ENCODE results near the gene CHD9.

CHD9 gene

DNA sequence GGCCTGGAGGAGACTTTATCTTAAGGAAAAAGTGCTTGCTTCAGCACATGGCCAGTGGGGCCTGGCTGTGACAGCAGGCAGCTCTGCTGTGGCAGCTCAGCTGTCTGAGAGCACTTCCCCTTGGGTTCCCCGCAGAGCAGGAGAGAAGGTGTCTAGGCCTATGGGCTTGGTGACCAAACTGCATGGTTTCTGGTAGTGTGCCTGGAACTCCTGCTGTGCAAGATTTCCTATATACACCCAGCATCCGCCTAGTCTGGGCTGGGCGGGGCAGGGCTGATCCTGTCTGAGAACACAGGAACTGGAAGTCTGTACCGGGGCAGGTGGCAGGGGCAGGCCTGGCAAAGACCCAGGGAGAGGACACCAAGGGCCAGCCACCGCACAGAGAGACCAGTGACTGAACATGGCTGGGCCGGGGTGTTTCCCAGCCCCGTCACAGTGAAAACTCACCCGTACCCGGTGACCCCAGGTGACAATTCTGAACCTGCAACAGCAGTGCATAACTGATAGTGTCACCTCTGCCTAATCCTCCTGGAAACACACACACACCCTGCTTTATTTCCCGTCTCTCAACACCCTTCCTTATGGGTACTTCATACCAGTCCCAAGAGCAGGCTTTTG is 39.3 kb downstream of the CHD9 start:
- no peak overlapping the region for H3K4me3 ChIP-seq (ENCODE audit: low read depth, low read length)
- no peak for TF ChIP-seq CTCF (IDR thresholded peaks at IDR 0.05; ENCODE audit: insufficient read depth, low read length, missing control alignments)
- DNase-seq (ENCODE audit: low read depth, low spot score), result no peak
- CTCF ChIA-PET, result interaction anchor here (1.0 to 1.2 kb wide), 2 partner anchors 14 to 114 kb away, joined by 3 read pairs; no protein-coding TSS in a partner anchor
- POLR2A ChIA-PET, result no interaction called here

DNA sequence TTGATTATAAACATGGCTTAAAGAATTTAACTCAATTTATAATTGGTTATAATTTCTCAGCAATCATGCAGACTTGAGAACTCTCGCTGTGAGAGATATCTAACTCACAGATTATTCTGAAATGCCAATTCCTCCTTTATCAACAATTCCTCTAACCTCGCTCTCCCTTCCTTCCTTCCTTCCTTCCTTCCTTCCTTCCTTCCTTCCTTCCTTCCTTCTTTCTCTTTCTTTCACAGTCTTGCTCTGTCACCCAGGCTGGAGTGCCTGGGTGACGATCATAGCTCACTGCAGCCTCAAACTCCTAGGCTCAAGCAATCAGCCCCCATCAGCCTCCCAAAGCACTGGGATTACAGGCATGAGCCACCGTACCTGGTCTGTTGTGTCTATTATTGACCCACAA is 42.4 kb downstream of the CHD9 start:
- POLR2A ChIA-PET, result no interaction called here

GRCh38 chr16:53098526-53099317 is 43.9 kb downstream of the CHD9 start:
- CTCF ChIA-PET, result interaction anchor here (0.9 to 1.5 kb wide), 3 partner anchors 13 to 31 kb away, joined by 3 to 4 read pairs (median 4); no protein-coding TSS in a partner anchor
- TF ChIP-seq CTCF (IDR thresholded peaks at IDR 0.05; ENCODE audit: insufficient read depth, low read length, missing control alignments), result no peak
- H3K4me3 ChIP-seq (ENCODE audit: low read depth, low read length), result peak overlapping the region; percentile 47
- no peak for DNase-seq (ENCODE audit: low read depth, low spot score)
- POLR2A ChIA-PET, result interaction anchor here (0.7 to 2.6 kb wide), 6 partner anchors 8 to 46 kb away, joined by 3 to 20 read pairs (median 6); partner anchors contain the start of genes CHD9 and CHD9NB

More for the DNA sequence above, 42.4 kb downstream of the CHD9 start:
- no peak overlapping the region for H3K4me3 ChIP-seq (ENCODE audit: low read depth, low read length)
- CTCF ChIA-PET, result interaction anchor here (1.5 kb wide), 1 partner anchor 63 kb away, joined by 4 read pairs; no protein-coding TSS in a partner anchor
- no peak for DNase-seq (ENCODE audit: low read depth, low spot score)
- TF ChIP-seq CTCF (IDR thresholded peaks at IDR 0.05; ENCODE audit: insufficient read depth, low read length, missing control alignments), result no peak

GRCh38 chr16:53099318-53100130 is 44.7 kb downstream of the CHD9 start:
- ChIA-PET CTCF (interaction anchor here (0.9 to 1.5 kb wide), 4 partner anchors 13 to 30 kb away, joined by 3 to 5 read pairs (median 4); no protein-coding TSS in a partner anchor), POLR2A (interaction anchor here (1.2 to 2.6 kb wide), 5 partner anchors 9 to 46 kb away, joined by 3 to 20 read pairs (median 7); partner anchors contain the start of genes CHD9 and CHD9NB)
- peak overlapping the region; percentile 47 for H3K4me3 ChIP-seq (ENCODE audit: low read depth, low read length)
- no peak for DNase-seq (ENCODE audit: low read depth, low spot score)
- no peak for TF ChIP-seq CTCF (IDR thresholded peaks at IDR 0.05; ENCODE audit: insufficient read depth, low read length, missing control alignments)

DNA sequence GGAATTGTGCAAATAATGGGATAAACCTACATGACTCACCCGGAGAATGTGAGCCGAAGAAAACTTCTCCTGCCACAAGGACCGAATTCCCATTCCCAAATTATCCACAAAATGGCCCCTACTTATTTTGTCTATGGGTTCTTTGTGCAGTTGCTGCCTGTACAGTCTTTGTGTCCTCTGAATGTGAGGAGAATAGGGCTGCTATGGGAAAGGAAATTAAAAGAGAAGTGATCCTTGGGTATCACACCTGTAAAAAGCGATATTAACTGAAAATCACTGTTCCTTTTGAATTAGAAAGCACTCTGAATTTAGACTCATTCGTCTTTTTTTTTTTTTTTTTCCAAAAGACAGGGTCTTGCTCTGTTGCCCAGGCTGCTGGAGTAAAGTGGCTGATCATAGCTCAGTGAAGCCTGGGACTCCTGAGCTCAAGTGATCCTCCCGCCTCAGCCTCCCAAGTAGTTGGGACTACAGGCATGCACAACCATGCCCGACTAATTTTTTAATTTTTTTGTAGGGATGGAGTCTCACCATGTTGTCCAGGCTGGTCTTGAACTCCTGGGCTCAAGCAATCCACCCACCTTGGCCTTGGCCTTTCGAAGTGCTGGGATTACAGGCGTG is 45.4 kb downstream of the CHD9 start:
- H3K4me3 ChIP-seq (ENCODE audit: low read depth, low read length), result peak overlapping the region; percentile 47
- DNase-seq (ENCODE audit: low read depth, low spot score), result no peak
- POLR2A ChIA-PET, result interaction anchor here (1.2 to 2.6 kb wide), 5 partner anchors 10 to 47 kb away, joined by 3 to 20 read pairs (median 7); partner anchors contain the start of genes CHD9 and CHD9NB
- TF ChIP-seq CTCF (IDR thresholded peaks at IDR 0.05; ENCODE audit: insufficient read depth, low read length, missing control alignments), result no peak
- CTCF ChIA-PET, result interaction anchor here (1.4 to 1.5 kb wide), 2 partner anchors 13 to 29 kb away, joined by 4 to 5 read pairs; no protein-coding TSS in a partner anchor
